Liver (tissue), 9 donors: ENCODE data around the gene CFAP99. TPM values are rescaled to one million over a fixed set of nuclear protein-coding genes. Genes with fewer than 3 reads are reported as not detected.

Source experiments
- DNase-seq: peaks from one replicate; pipeline ENCODE4 v3.0.0-alpha.2; 2017; ENCODE audit warnings: low spot score
- H3K27ac ChIP-seq, 2 donors: one replicate each; pipeline ENCODE4 v1.7.0; 2013; ENCODE audit warnings: inconsistent platforms in 2 of 2, low read length in 2 of 2, control low read depth in 1 of 2, low read depth in 1 of 2, mild to moderate bottlenecking in 1 of 2
- H3K27me3 ChIP-seq, 4 donors: one replicate each; pipeline versions ENCODE4 v1.6.1 to v1.7.0; 2013; ENCODE audit warnings: low read length in 3 of 4, inconsistent platforms in 1 of 4, mild to moderate bottlenecking in 1 of 4, moderate library complexity in 1 of 4; ENCODE audit not compliant: control insufficient read depth in 4 of 4, insufficient read depth in 4 of 4
- H3K36me3 ChIP-seq, 4 donors: one replicate each; pipeline versions ENCODE4 v1.6.1 to v1.7.0; 2013; ENCODE audit warnings: low read length in 3 of 4, mild to moderate bottlenecking in 3 of 4, low read depth in 1 of 4, moderate library complexity in 1 of 4; ENCODE audit not compliant: control insufficient read depth in 4 of 4, insufficient read depth in 3 of 4
- H3K4me1 ChIP-seq, 4 donors: one replicate each; pipeline versions ENCODE4 v1.6.1 to v1.7.0; 2013; ENCODE audit warnings: low read length in 3 of 4, mild to moderate bottlenecking in 3 of 4, moderate library complexity in 1 of 4; ENCODE audit not compliant: control insufficient read depth in 4 of 4, insufficient read depth in 4 of 4
- H3K4me3 ChIP-seq, 3 donors: one replicate each; pipeline versions ENCODE4 v1.6.1 to v1.7.0; 2013; ENCODE audit warnings: low read length in 3 of 3, control low read depth in 1 of 3, low read depth in 1 of 3, mild to moderate bottlenecking in 1 of 3
- H3K9ac ChIP-seq, 2 donors: one replicate each; pipeline ENCODE4 v1.7.0; 2013; ENCODE audit warnings: low read length in 2 of 2, mild to moderate bottlenecking in 2 of 2, moderate library complexity in 2 of 2, control low read depth in 1 of 2, low read depth in 1 of 2
- H3K9me3 ChIP-seq, 4 donors: one replicate each; pipeline versions ENCODE4 v1.6.1 to v1.7.0; 2013; ENCODE audit warnings: low read length in 3 of 4; ENCODE audit not compliant: control insufficient read depth in 4 of 4
- FOXA1 ChIP-seq: IDR thresholded peaks from 2 replicates; pipeline ENCODE4 v1.6.1; 2016; ENCODE audit warnings: antibody characterized with exemption
- FOXA2 ChIP-seq: IDR thresholded peaks from 2 replicates; pipeline ENCODE4 v1.6.1; 2016; ENCODE audit warnings: antibody characterized with exemption
- GABPA ChIP-seq, 2 donors: IDR thresholded peaks in 1 of 2; conservative IDR thresholded peaks in 1 of 2; 2 replicates each; pipeline ENCODE4 v1.6.1; 2016; ENCODE audit warnings: antibody characterized with exemption in 2 of 2, mild to moderate bottlenecking in 1 of 2, moderate library complexity in 1 of 2
- HNF4A ChIP-seq, 2 donors: conservative IDR thresholded peaks; 2 replicates each; pipeline ENCODE4 v1.6.1; 2016; ENCODE audit warnings: antibody characterized with exemption in 2 of 2, mild to moderate bottlenecking in 2 of 2
- HNF4G ChIP-seq: IDR thresholded peaks from 2 replicates; pipeline ENCODE4 v1.6.1; 2016; ENCODE audit warnings: antibody characterized with exemption
- JUND ChIP-seq, 2 donors: IDR thresholded peaks; 2 replicates each; pipeline ENCODE4 v1.6.1; 2016; ENCODE audit warnings: antibody characterized with exemption in 2 of 2
- NR2F2 ChIP-seq: IDR thresholded peaks from 2 replicates; pipeline ENCODE4 v1.6.1; 2016; ENCODE audit warnings: antibody characterized with exemption
- RAD21 ChIP-seq, 2 donors: IDR thresholded peaks; 2 replicates each; pipeline ENCODE4 v1.6.1; 2016; ENCODE audit warnings: antibody characterized with exemption in 2 of 2, mild to moderate bottlenecking in 2 of 2
- SP1 ChIP-seq: IDR thresholded peaks from 2 replicates; pipeline ENCODE4 v1.6.1; 2018; ENCODE audit warnings: antibody characterized with exemption, mild to moderate bottlenecking
- TAF1 ChIP-seq: conservative IDR thresholded peaks from 2 replicates; pipeline ENCODE4 v1.6.1; 2016; ENCODE audit warnings: antibody characterized with exemption, mild to moderate bottlenecking
- YY1 ChIP-seq: IDR thresholded peaks from 2 replicates; pipeline ENCODE4 v1.6.1; 2016; ENCODE audit warnings: antibody characterized with exemption, mild to moderate bottlenecking
- WGBS: extraction: QIAGEN DNeasy Blood & Tissue Kit; methylation state at CpG from one replicate; pipeline ENCODE4 v1.1.7; 2013; 5-methylcytosine and 5-hydroxymethylcytosine counted together
- polyA plus RNA-seq, 2 donors: library from polyadenylated mRNA; stranded (reverse) in 1 of 2; unstranded in 1 of 2; fragments of 200-250 nt in 1 of 2; fragments of >200 nt in 1 of 2; fragmentation: Nextera tagmentation in 1 of 2; extraction: Ambion mirVana in 1 of 2; gene quantifications; one replicate each; pipeline versions ENCODE4 v1.2.1 to v1.2.3, GENCODE V29; 2013 to 2015
- total RNA-seq, 2 donors: library from RNA; depleted of rRNA; stranded (reverse); fragments of >200 nt; gene quantifications; one replicate each; pipeline ENCODE4 v1.2.3, GENCODE V29; 2014
- TF ChIP-seq, protein P1 (sequence below): IDR thresholded peaks from 2 replicates; pipeline ENCODE4 v1.6.1; 2016; ENCODE audit warnings: antibody characterized with exemption
- TF ChIP-seq, protein P2 (sequence below): IDR thresholded peaks from 2 replicates; pipeline ENCODE4 v1.6.1; 2016; ENCODE audit warnings: antibody characterized with exemption
- TF ChIP-seq, protein P3 (sequence below): fragments of 150-350 bp; IDR thresholded peaks from 2 replicates; pipeline ENCODE4 v1.5.1; 2017; ENCODE audit warnings: improper control_type of control experiment, low read depth, low read length; ENCODE audit not compliant: missing input control
- TF ChIP-seq, protein P4 (sequence below): IDR thresholded peaks from 2 replicates; pipeline ENCODE4 v1.6.1; 2016; ENCODE audit warnings: antibody characterized with exemption
- TF ChIP-seq, protein P5 (sequence below): IDR thresholded peaks from 2 replicates; pipeline ENCODE4 v1.6.1; 2016; ENCODE audit warnings: antibody characterized with exemption, mild to moderate bottlenecking
- donor health status: healthy.
- donor health status: healthy.
- donor health status: healthy.
- donor health status: healthy.
- donor health status: healthy.

CFAP99 gene
- total and polyA plus RNA-seq, 4 donors, result 0.33 to 0.36 TPM; not detected in 2

DNA sequence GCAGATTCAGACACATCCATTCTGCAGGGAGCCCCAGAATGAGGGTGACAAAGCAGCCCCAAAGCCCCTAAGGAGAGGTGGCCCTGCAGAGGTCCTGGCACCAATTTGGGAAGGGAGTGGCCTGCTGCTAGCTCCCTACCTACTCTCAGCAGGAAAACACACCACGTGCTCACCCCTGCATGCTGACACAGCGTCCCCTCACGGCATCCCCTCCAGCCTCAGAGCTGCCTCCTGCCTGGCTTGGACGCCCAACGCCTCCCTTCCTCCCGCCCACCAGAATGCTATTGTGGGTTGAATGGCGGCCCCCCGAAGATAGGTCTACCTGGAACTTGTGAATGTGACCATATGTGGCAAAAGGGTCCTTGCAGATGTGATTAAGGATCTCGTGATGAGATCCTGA, 29.1 kb upstream of the CFAP99 start:
- no peaks in the 10 kb centered on the region for H3K36me3 ChIP-seq
- no peak overlapping the region for H3K4me3 ChIP-seq
- 86% methylated on average over 9 of the region's 9 CpGs for WGBS
- no peaks in the 10 kb centered on the region for H3K9me3 ChIP-seq
- H3K27me3 ChIP-seq, result no peaks in the 10 kb centered on the region
- peaks cover 0 to 14% (median 7%) of the 10 kb centered on the region in 4 donors for H3K4me1 ChIP-seq
- no peak for DNase-seq
- TF ChIP-seq, protein P1, sequence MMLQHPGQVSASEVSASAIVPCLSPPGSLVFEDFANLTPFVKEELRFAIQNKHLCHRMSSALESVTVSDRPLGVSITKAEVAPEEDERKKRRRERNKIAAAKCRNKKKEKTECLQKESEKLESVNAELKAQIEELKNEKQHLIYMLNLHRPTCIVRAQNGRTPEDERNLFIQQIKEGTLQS, result no peak
- TF ChIP-seq NR2F2 (no peak), YY1 (no peak), RAD21 (IDR thresholded peaks at IDR 0.05) (no peak), GABPA (IDR thresholded peaks at IDR 0.05 in 1 of 2, conservative IDR thresholded peaks at IDR 0.05 in 1 of 2) (no peak), FOXA1 (no peak), HNF4A (conservative IDR thresholded peaks at IDR 0.05) (no peak), FOXA2 (no peak), SP1 (no peak), TAF1 (no peak)
- TF ChIP-seq, protein P2, sequence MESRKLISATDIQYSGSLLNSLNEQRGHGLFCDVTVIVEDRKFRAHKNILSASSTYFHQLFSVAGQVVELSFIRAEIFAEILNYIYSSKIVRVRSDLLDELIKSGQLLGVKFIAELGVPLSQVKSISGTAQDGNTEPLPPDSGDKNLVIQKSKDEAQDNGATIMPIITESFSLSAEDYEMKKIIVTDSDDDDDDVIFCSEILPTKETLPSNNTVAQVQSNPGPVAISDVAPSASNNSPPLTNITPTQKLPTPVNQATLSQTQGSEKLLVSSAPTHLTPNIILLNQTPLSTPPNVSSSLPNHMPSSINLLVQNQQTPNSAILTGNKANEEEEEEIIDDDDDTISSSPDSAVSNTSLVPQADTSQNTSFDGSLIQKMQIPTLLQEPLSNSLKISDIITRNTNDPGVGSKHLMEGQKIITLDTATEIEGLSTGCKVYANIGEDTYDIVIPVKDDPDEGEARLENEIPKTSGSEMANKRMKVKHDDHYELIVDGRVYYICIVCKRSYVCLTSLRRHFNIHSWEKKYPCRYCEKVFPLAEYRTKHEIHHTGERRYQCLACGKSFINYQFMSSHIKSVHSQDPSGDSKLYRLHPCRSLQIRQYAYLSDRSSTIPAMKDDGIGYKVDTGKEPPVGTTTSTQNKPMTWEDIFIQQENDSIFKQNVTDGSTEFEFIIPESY, result no peak
- TF ChIP-seq, protein P3, sequence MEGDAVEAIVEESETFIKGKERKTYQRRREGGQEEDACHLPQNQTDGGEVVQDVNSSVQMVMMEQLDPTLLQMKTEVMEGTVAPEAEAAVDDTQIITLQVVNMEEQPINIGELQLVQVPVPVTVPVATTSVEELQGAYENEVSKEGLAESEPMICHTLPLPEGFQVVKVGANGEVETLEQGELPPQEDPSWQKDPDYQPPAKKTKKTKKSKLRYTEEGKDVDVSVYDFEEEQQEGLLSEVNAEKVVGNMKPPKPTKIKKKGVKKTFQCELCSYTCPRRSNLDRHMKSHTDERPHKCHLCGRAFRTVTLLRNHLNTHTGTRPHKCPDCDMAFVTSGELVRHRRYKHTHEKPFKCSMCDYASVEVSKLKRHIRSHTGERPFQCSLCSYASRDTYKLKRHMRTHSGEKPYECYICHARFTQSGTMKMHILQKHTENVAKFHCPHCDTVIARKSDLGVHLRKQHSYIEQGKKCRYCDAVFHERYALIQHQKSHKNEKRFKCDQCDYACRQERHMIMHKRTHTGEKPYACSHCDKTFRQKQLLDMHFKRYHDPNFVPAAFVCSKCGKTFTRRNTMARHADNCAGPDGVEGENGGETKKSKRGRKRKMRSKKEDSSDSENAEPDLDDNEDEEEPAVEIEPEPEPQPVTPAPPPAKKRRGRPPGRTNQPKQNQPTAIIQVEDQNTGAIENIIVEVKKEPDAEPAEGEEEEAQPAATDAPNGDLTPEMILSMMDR, result no peak
- TF ChIP-seq, protein P4, sequence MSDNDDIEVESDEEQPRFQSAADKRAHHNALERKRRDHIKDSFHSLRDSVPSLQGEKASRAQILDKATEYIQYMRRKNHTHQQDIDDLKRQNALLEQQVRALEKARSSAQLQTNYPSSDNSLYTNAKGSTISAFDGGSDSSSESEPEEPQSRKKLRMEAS, result no peak
- TF ChIP-seq, protein P5, sequence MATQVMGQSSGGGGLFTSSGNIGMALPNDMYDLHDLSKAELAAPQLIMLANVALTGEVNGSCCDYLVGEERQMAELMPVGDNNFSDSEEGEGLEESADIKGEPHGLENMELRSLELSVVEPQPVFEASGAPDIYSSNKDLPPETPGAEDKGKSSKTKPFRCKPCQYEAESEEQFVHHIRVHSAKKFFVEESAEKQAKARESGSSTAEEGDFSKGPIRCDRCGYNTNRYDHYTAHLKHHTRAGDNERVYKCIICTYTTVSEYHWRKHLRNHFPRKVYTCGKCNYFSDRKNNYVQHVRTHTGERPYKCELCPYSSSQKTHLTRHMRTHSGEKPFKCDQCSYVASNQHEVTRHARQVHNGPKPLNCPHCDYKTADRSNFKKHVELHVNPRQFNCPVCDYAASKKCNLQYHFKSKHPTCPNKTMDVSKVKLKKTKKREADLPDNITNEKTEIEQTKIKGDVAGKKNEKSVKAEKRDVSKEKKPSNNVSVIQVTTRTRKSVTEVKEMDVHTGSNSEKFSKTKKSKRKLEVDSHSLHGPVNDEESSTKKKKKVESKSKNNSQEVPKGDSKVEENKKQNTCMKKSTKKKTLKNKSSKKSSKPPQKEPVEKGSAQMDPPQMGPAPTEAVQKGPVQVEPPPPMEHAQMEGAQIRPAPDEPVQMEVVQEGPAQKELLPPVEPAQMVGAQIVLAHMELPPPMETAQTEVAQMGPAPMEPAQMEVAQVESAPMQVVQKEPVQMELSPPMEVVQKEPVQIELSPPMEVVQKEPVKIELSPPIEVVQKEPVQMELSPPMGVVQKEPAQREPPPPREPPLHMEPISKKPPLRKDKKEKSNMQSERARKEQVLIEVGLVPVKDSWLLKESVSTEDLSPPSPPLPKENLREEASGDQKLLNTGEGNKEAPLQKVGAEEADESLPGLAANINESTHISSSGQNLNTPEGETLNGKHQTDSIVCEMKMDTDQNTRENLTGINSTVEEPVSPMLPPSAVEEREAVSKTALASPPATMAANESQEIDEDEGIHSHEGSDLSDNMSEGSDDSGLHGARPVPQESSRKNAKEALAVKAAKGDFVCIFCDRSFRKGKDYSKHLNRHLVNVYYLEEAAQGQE, result no peak
- no peak overlapping the region for H3K27ac ChIP-seq
- no peak overlapping the region for H3K9ac ChIP-seq

DNA sequence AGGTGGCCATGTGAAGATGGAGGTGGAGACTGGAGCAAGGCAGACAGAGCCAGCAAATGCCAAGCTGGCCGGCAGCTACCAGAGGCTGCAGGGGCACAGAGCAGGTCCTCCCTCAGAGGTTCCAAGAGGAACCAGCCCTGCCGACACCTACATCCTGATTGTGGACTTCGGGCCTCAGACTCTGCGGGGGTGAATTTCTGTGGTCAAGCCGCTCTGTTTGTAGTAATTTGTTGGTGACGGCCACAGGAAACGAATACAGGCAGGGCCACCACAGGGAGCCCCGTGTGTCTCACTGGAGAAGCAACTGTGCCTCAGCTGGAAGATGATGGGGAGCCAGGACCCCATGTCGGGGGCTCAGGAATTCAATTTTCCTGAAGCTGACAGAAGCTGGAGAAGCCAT, 28.6 kb upstream of the CFAP99 start:
- TF ChIP-seq JUND (IDR thresholded peaks at IDR 0.05), result no peak
- no peak for TF ChIP-seq TAF1
- no peak for TF ChIP-seq SP1
- no peak for TF ChIP-seq NR2F2
- TF ChIP-seq, protein P5, result no peak
- no peak for TF ChIP-seq YY1
- TF ChIP-seq, protein P3, result no peak
- no peak for TF ChIP-seq HNF4G
- TF ChIP-seq FOXA1, result no peak
- TF ChIP-seq, protein P1, result no peak
- TF ChIP-seq, protein P4, result no peak
- 72% methylated on average over 9 of the region's 9 CpGs for WGBS

More for the DNA sequence above, 28.6 kb upstream of the CFAP99 start:
- Histone ChIP-seq H3K9me3 (no peaks in the 10 kb centered on the region), H3K4me3 (no peak overlapping the region), H3K27ac (no peak overlapping the region), H3K4me1 (peaks cover 0 to 11% (median 5%) of the 10 kb centered on the region in 4 donors), H3K36me3 (no peaks in the 10 kb centered on the region), H3K9ac (no peak overlapping the region), H3K27me3 (no peaks in the 10 kb centered on the region)
- no peak for DNase-seq
